Inferior parietal cortex (tissue), 1 donor: ENCODE results near the gene KLK12.

ENCODE experiments used
- DNase-seq: peaks from one replicate; pipeline ENCODE4 v3.0.0-alpha.2; 2016; ENCODE audit errors: extremely low spot score

KLK12 gene, protein sequence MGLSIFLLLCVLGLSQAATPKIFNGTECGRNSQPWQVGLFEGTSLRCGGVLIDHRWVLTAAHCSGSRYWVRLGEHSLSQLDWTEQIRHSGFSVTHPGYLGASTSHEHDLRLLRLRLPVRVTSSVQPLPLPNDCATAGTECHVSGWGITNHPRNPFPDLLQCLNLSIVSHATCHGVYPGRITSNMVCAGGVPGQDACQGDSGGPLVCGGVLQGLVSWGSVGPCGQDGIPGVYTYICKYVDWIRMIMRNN

DNA sequence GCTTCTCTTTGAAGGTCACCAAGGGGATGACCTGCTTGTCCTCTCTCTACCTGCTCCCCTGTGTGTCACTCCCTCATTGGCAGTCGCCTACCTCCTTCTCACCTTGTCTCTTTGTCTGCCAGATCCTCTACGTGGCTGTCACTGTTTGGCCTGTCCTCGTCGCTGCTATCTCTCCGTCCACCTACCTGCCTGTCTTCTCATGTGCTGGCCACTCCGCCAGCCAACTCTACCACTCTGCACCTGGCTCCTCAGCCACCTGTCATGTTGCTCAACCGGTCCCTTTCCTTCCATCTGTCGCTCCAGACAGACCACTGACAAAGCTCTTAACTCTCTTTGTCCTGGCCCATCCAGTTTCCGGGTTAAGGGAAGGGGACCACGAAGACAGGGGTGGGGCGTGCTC lies at the start of gene KLK12:
TSS of gene KLK12 (minus strand) at position 299 of the 400 bp plus-strand sequence. CDS start 381 bp downstream, outside the sequence.
- DNase-seq: no peak

DNA sequence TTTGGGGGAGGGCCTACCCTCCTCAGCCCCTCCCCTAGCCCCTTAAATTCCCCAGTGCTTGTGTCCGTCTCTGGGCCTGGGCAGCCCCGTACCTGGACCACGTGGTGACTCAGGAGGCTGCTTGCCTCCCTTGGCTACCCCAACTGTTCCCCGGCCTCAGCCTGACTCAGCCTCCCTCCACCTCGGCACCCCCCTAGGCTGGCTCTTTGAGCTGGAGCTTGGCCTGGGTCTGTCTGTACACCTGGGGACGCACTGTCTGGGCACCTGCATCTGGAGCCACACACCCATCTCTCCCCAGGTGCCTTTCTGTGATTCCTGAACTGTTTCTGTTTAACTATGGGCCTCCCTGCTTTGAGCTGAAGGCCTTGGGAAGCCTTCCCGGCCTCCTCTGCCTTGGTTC lies 49.7 kb upstream of the KLK12 start:
- DNase-seq: no peak

DNA sequence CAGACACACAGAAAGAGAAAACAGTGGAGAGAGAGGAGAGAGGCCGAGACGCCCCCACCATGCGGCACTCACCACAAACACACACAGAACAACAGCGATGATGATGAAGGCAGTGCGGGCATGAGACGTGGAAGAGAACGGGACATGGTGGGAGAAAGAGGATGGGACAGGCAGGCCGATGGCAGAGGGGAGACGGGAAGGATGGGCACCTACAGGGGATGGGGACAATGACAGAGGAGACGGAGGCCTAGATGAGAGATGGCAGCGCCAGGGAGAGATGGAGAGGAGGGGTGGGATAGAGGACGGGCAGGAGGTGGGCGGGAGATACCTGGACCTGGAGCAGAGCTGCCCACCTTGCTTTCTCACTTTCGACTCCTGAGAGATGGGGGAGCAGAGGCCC lies 49.0 kb upstream of the KLK12 start:
- no peak for DNase-seq

DNA sequence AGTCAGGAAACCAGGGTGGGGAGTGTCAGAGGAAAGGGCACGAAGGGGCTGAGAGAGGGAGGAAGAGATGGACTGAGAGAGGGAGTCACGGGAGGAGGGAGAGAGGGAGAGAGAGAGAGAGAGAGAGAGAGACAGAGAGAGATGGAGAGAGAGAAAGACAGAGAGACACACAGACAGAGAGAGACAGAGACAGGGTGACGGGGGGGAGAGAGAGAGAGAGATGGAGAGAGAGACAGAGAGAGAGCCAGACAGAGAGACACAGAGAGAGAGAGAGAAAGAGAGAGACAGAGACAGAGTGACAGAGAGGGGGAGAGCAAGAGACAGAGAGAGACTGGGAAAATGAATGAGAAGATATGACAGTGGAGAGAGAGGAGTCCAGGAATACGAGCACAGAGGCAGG lies 48.4 kb upstream of the KLK12 start:
- DNase-seq: no peak

DNA sequence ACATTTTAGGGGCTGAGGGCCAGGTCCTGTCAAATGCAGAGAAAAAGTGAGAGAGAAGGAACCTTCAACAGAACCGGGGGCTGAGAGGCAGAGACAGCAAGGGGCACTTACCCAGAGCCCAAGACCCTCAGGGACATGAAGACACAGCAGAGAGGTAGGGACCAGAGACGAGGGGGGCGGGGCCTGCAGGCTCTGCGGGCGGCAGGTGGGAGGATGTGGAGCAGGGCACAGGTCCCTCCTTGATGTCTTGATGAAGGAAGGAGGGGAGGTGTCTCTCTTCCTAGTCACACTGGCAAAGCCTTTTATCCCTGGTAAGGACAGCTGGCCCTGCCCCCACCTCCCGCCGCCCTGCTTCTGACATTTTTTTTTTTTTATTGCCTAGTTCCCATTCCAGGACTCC lies 47.8 kb upstream of the KLK12 start, which contains the start of gene KLK14:
TSS of gene KLK14 (minus strand) at position 277 of the 400 bp plus-strand sequence. CDS start at position 4, 273 bp downstream.
- DNase-seq: no peak

DNA sequence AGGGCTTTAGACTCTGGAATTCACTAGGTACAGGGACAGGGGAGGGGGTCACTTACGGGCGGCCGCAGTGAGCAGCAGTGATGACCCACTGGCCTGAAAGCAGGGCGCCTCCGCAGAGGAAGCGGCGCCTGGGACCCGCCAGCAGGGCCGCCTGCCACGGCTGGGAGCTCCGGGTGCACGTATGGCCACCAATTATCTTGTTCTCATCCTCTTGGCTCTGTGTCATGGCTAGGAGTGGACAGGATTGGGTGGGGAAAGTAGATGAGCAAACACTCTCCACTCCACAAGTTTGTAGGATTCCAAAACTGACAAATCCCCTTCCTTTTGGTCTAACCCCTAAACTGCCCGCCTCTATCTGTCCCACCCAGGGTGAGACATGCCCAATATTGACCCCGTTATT lies 46.7 kb upstream of the KLK12 start:
- no peak for DNase-seq

DNA sequence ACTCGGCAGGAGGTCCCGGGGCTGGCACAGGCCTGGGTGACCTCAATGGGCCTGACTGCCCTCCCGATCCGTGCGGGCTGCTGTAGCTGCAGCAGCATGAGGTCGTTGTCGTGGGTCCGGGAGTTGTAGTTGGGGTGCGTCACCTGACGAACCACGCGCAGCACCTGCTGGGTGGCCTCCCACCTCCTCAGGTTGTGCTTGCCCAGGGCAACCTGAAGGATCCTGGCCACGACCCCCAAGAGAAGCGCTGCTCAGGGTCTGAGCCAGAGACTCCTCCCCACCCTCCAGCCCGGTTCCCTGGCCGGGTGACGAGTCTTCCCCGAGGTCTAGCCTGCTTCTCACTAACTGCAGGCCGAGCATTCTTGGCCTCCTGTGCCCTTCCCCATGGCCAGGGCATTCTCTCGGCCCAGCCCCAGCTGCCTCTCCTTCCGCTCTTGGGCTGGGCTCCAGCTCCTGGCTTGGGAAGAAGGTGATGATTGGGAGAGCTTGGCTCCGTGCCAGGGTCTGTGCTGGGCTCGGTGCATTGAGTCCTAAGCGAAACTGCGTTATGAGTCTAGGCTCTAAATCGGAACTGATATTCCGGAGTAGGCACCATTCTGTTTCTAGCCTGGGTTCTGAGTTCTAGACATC lies 44.8 kb upstream of the KLK12 start:
- DNase-seq: no peak

DNA sequence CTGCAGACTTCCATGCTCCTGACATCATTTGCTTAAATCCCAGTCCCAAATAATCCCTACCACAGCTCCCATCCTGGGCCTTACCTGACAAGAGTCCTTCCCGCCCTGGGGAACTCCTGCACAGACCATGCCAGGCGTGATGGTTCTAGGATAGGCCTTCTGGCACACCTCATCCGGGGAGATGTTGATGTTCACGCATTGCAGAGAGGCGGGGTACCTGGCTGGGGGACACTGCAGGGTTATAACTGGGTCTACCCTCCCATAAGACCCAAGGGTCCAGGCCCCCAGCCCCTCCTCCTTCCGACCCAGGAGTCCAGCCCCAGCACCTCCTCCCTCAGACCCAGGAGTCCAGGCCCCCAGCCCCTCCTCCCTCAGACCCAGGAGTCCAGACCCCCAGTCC lies 43.9 kb upstream of the KLK12 start:
- DNase-seq: no peak

DNA sequence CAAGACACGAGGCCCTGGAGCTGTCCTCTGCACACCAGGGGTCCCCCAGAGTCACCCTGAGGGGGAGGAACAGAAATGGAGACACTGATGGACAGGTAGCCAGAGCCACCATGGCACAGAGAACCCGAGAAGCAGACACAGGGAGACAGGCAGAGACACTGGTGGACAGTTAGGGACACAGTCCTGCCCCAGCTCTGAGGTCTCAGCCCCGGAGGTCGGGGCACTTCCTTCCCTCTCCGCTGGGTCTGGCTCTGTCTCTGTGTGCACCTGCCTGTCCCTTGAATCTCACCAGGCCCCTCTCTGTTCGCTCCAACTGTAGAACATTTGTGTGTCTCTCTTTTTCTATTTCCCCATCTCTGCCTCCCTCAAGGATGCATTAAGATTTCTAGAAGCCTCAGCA lies 43.3 kb upstream of the KLK12 start:
- DNase-seq: no peak

DNA sequence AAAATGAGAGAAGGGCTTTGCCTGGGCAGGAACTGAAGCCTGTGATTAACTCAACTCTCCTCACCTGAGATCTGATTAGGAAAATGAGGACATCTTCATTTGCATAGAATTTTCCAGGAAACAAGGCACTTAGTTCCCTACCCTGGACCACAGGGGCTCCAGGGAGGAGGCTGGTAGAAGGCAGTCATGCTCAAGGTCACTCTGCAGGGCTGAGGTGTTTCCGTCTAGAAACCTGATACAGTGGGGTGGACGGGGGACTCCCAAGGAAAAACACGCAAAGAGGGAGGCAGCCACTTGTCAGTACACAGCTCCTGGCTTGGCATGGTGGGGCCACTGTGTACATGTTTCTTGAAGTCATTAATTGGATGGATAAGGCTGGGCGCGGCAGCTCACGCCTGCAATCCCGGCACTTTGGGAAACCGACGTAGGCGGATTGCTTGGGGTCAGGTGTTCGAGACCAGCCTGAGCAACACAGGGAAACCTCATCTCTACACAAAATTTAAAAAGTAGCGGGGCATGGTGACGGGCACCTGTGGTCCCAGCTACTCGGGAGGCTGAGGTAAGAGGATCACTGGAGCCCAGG lies 41.9 kb upstream of the KLK12 start:
- DNase-seq: no peak

DNA sequence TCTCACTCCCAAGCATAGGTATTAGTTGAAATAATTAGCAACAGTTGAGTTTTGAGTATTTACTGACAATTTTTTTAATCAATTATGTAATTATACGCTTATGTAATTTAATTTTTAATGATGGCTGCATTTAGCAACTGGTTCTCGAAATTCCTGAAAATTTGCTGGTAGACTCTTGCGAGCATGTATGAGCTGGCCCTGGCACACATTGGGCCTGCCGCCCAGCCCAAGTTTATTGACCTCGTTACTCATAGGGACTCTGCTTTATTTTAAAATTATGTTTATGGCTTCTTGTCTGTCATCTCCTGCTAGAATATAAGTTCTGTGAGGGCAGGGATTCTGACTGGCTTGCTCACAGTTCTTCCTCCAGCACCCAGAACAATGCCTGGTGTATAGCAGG lies 41.2 kb upstream of the KLK12 start:
- no peak for DNase-seq

DNA sequence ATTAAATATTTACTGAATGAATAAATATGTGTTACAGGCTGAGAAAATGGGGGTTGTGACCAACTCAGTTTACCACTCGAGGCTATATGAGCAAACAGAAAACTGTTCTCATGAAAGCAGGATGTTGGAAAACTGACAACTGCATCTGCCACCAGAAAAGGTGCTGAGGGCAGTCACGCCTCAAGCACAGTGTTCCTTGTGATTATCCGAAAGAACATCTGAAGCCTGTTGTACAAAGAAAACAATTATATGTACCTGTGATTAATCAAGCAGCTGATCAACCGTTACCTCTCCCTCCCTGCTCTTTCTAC lies 36.2 kb upstream of the KLK12 start:
- no peak for DNase-seq

DNA sequence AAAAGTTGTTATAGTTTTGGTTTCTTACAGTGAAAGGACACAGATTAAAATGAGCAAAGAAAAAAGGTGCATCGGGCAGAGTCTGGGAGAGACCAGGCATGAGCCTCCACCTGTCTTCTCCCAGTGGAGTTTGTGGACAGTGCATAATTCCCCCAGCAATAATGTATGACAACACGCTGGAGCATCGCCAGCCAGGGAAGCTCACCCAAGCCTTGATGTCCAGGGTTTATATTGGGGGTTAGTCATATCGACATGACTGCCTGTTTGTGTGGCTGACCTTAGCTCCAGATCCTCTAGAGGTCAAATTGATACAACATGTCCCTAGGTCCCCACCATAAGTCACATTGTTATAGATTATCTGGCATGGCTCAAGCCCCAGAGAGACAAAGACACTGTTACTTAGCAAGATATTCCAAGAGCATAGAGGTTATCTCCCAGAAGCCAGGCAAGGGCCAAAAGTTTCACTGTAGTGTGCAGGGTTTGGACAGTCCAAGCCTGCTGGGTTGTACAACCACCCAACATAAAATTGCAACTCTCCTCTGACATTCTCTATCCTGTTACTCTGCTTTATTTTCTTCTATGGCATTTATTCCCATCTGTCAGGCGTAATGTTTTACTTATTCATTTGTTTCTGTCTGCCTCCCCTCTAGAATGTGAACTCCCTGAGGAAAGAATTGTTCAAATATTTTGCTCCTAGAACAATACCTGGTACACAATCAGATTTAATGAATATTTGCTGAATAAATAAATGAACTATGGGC lies 35.7 kb upstream of the KLK12 start:
- DNase-seq: no peak

DNA sequence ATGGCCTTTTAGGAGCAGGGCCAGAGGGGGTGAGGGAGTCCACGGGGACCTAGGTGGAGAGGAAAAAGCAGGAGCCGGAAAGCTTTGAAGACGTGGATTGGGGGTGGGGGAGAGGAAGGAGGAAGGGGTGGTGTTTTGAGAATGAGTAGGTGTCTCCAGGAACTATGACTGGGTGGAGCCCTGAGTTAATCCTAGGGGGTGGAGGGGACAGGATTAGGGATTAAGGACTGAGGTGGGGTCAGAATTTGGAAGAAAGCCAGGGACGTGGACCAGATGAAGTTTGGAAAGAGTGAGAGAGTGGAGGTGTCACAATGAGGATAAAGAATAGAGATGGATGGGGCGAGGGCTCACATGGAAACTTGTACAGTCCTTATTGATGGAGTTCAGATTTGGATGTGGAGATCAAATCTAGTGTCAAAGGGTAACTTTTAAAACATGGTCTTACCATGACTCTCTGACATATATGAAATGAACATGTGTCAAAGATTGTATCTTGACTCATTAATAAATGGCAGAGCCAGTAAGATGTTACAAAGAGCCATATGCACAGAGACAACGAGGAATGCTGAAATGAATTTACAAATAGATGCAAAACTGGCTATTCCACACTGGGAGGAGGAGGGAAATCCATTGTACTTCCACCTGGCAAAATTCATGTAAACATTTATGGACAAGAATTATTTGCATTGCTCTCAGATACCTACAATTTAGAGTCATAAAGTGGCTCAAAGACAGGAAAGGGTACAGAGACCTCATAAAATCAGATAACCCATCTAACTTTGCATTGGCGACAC lies 31.8 kb upstream of the KLK12 start:
- no peak for DNase-seq

DNA sequence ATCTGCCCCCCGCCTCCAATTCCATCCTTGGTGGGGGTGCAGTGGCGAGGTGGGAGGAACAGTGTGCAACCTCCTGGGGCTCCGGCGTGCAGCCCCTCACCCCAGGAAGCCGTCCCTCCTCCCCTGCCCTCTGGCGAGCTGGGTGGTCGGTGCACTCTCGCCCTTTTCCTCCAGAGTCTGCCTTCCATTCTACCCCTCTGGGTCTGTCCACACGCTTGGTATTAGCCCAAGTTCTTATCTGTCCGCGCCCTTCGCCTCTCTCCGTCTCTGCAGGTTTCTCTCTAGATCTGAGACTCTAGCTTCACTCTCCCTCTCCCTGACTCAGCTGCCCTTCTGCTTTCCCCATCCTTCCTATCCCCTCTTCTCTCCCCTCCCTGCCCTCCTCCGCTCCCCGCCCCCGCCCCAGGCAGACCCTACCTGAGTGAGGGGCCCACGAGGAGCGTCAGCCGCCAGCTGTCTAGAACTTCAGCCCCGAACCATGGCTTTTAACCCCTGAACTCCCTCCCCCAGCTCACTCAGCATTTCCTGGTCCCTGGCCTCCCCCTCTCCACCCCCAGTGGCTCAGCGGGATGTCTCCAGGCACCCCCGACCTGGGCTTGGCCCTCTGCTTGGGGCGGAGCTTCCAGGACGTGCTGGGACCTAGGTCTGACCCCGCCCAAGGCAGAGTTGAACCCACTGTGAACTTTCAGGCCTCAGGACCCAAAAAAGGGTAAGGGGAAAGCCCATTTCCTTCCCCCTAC lies 30.6 kb upstream of the KLK12 start:
- DNase-seq: no peak

DNA sequence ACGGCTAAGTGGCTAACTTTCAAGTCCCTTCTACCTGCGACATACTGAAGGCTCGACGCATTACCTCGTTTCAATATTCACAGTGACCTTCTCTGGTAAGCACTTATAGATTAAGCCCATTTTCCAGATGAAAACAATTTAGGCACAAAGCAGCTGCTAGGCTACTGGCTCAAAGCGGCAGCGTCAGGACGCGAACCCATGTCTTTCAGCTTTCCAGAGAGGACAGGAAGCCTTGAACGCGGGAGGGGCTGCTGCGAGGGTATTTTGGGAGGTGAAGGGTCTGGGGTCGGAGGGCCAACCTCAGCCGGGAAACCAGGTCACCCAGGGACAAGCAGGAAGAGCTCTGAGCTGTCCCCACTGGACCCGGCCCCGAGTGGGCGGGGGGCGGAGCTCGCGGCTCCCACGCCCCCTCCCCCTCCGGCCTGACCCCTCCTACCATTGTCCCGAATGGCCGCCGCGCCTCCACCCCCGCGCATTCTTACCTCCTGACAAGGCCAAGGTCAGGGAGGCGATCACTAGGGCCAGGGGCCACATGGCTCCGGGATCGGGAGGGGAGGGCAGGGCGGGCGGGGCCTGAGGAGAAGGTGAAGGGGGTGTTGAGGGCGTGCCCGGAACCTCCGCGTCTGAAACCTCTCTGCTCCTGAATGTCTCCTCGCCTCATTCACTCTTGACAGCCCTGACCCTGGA lies 29.9 kb upstream of the KLK12 start, which contains the start of gene KLK13:
TSS of gene KLK13 (minus strand) at position 559 of the 687 bp plus-strand sequence. CDS start at position 534, 25 bp downstream.
- DNase-seq: no peak

DNA sequence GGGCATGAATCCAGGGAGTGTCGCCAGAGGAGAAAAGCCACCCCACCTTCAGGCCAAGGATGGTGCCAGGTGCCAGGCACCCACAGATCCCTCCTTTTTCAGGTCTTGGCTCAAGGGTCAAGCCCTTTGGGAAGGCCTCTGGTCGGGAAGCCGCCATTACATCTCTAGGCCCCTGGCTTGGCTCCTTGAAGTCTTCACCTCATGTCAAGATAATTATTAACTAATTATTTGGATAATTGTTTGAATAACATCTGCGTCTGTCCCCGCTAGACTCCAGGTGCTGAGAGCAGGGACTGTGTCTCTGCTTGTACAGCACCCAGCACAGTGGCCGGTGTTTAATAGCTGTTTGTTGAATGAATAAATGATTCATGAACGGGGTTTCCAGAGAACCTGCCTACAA lies 28.9 kb upstream of the KLK12 start:
- DNase-seq: no peak

DNA sequence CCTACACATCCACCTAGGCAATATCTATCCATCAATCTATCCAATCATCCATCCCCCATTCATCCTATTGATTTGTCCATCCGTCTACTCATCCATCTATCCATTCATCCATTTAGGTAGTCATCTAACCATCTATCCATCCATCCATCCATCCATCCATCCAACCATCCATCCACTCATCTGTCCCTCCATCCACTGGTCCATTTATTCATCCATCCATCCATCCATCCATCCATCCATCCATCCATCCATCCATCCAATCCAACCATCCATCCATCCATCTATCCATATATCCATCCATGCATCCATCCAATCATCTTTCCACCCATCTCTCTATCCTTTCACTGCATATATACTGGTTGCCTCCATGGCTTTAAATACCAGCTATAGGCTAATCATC lies 26.2 kb upstream of the KLK12 start:
- no peak for DNase-seq

DNA sequence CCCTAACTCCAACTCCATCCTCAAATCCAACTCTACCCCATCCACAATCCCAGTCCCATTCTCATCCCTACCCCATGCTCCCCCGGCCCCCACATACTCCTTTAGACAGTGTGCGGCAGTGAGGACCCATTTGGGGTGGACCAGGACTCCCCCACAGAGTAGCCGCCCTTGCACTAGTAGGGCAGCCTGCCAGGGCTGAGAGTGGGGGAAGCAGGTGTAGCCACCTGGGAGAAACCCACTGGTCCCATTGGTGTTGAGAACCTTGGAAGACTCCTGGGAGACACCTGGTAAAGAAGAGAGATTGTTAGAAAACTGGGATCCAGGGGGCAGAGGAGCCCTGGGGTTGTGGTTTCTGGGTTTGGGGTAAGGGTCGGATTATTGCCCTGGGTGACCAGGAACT lies 25.5 kb upstream of the KLK12 start:
- DNase-seq: no peak

DNA sequence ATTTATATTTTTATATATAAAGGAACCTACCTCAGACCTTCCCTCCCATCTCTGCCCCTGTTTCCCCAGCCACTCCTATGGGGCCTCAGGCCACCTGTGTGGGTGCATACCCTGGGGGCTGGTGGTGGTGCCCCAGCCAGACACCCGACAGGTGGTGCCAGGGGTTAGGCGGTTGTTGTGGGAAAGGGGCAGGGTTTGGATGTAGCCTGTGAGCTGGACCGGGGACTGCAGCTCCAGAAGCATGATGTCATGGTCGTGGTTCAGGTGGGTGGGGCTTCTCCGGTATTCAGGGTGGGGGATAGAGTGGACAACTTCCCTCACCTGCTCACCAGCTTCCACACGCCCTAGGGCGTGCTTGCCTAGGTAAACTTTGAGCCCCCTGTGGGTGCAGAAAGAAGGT lies 24.9 kb upstream of the KLK12 start:
- DNase-seq: no peak

DNA sequence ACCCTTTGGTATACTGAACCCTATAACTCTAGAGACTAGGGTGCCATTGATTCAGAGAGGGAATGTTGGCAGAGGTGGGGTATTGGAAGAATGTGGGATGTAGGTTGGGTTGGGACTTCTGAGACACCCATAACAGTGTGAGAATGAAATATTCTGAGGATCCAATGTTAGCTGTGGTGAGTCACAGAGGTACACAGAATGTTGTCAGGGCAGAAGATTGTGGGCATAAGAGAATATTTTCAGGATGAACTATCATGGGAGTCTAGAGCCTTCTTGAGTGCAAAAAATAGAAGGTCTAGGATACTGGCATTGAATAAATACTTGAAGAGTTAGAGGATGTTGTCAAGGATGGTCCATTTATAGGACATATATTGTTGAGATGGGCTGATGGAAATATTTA lies 21.1 kb upstream of the KLK12 start:
- no peak for DNase-seq
